ENCODE data around the gene PACSIN1. TPM values are rescaled to one million over a fixed set of nuclear protein-coding genes. Genes with fewer than 3 reads are reported as not detected.

PACSIN1 gene
- total and polyA plus RNA-seq, 8 donors: 0.09 to 0.51 (median 0.25) TPM; not detected in 1

DNA sequence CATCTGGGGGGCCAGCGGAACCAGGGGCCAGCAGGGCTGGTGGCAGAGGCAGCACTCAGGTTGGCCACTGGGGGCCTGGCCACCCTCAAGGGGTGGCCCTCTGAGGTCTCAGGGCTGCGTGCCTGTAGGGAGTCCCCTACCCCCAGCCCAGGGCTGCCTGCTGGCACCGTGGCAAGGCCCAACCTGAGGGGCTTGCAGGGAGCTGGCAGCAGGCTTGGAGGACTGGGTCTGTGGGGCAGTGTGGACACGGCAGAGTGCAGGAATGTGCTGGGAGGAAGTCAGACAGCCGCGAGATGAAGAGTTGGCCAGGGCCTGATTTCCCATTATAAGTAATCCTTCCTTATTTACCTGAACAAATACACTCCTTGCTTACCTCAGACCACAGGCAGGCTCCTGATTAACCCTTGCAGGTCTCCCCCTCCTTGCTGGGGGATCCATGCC lies 90.2 kb downstream of the PACSIN1 start, which contains the start of gene SPDEF:
SPDEF (minus strand) TSS at position 299 of the 441 bp plus-strand sequence. CDS start 11,874 bp downstream, outside the sequence.
- Histone ChIP-seq H3K27me3 (no peaks in the 10 kb centered on the region), H3K4me3 (peak within 1 kb of the TSS in 1 of 2 donors; percentile 13)

DNA sequence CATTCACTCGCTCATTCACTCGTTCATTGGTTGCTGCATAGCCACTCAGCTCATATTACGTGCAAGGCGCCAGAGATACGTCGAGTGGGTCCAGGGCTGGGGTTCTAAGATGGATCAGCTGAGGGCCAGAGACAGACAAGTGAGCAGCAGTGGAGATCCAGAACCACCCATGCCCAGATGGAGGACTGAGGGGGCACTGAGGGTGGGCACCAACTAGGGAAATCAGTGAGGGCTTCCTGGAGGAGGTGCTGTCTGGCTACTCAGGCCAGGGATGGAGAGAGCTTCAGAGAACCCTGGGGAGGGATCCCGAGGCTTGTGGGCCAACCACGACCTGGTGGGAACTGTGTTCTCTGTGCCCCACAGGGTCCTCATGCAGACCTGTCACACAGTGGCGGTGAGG lies 90.6 kb downstream of the PACSIN1 start:
- no peaks in the 10 kb centered on the region for H3K27me3 ChIP-seq
- peaks cover 0 to 6% of the 10 kb centered on the region in 2 donors for H3K9me3 ChIP-seq
- ATAC-seq (no peak), DNase-seq (no peak)
- no peak overlapping the region for H3K4me3 ChIP-seq
- no peaks in the 10 kb centered on the region for H3K36me3 ChIP-seq
- no peak overlapping the region for H3K27ac ChIP-seq
- TF ChIP-seq, protein P1, sequence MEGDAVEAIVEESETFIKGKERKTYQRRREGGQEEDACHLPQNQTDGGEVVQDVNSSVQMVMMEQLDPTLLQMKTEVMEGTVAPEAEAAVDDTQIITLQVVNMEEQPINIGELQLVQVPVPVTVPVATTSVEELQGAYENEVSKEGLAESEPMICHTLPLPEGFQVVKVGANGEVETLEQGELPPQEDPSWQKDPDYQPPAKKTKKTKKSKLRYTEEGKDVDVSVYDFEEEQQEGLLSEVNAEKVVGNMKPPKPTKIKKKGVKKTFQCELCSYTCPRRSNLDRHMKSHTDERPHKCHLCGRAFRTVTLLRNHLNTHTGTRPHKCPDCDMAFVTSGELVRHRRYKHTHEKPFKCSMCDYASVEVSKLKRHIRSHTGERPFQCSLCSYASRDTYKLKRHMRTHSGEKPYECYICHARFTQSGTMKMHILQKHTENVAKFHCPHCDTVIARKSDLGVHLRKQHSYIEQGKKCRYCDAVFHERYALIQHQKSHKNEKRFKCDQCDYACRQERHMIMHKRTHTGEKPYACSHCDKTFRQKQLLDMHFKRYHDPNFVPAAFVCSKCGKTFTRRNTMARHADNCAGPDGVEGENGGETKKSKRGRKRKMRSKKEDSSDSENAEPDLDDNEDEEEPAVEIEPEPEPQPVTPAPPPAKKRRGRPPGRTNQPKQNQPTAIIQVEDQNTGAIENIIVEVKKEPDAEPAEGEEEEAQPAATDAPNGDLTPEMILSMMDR (IDR thresholded peaks at IDR 0.05): no peak
- intact Hi-C loops (cut with DNase I): no loop called here
- H3K4me1 ChIP-seq: no peaks in the 10 kb centered on the region

More for the DNA sequence above, 90.2 kb downstream of the PACSIN1 start, which contains the start of gene SPDEF:
- Histone ChIP-seq H3K36me3 (no peaks in the 10 kb centered on the region), H3K27ac (no peak within 1 kb of the TSS), H3K9me3 (peaks cover 0 to 6% of the 10 kb centered on the region in 2 donors), H3K4me1 (no peaks in the 10 kb centered on the region)
- TF ChIP-seq, protein P1 (IDR thresholded peaks at IDR 0.05): no peak
- ATAC-seq (peak; percentile 80), DNase-seq (peak in 1 of 4 donors; percentile 31)
- intact Hi-C loops (cut with DNase I): no loop called here

DNA sequence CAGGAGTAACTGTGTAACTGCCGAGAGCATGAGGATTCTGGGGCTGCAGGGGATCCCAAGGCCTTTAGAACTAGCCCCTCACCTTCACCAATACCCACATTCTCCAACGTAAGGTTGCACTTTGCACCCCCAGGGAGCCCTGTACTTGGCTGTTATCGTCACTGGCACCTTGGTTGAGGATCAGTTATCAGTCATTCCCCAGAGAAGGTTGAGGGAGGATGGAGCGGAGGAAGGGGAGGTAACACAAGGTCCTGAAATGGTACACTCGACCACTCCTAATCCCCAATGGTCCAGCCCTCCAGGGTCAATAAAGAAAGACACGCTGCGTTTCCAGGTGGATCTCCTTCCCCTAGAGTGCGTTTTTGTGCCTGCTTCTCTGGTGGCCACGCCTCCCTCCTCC lies 91.4 kb downstream of the PACSIN1 start:
- H3K27ac ChIP-seq: no peak overlapping the region
- H3K4me1 ChIP-seq: no peaks in the 10 kb centered on the region
- TF ChIP-seq, protein P1 (IDR thresholded peaks at IDR 0.05): no peak
- DNase-seq (no peak), ATAC-seq (no peak)
- peaks cover 0 to 6% of the 10 kb centered on the region in 2 donors for H3K9me3 ChIP-seq
- H3K27me3 ChIP-seq: no peaks in the 10 kb centered on the region
- H3K4me3 ChIP-seq: no peak overlapping the region
- no peaks in the 10 kb centered on the region for H3K36me3 ChIP-seq
- intact Hi-C loops (cut with DNase I): no loop called here

DNA sequence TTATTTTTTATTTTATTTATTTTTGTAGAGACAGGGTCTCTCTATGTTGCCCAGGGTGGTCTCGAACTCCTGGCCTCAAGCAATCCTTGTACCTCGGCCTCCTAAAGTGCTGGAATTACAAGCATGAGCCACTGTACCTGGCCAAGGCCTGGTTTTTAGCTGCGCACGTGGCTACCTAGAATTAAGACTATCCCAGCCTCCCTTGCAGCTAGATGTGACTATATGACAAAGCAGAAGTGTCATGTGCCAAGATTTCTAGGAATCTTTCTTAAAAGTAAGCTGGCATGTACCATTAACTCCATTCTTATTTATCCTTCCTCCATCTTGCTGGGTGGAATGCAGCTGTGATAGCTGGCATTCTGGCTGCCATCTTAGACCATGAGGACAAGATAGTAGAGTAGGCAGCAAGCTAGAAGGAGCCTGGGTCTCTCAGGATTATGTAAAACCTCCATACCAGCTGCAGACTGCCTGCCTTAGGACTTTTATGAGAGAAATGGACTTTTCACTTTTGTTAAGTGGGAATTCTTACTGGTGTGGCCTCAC lies 92.4 kb downstream of the PACSIN1 start:
- ATAC-seq: no peak
- H3K4me1 ChIP-seq: no peaks in the 10 kb centered on the region
- DNase-seq: no peak
- no peak overlapping the region for H3K27ac ChIP-seq
- H3K4me3 ChIP-seq: no peak overlapping the region
- peaks cover 0 to 6% of the 10 kb centered on the region in 2 donors for H3K9me3 ChIP-seq
- TF ChIP-seq, protein P1 (IDR thresholded peaks at IDR 0.05): no peak
- H3K27me3 ChIP-seq: no peaks in the 10 kb centered on the region
- no peaks in the 10 kb centered on the region for H3K36me3 ChIP-seq
- intact Hi-C loops (cut with DNase I): no loop called here

DNA sequence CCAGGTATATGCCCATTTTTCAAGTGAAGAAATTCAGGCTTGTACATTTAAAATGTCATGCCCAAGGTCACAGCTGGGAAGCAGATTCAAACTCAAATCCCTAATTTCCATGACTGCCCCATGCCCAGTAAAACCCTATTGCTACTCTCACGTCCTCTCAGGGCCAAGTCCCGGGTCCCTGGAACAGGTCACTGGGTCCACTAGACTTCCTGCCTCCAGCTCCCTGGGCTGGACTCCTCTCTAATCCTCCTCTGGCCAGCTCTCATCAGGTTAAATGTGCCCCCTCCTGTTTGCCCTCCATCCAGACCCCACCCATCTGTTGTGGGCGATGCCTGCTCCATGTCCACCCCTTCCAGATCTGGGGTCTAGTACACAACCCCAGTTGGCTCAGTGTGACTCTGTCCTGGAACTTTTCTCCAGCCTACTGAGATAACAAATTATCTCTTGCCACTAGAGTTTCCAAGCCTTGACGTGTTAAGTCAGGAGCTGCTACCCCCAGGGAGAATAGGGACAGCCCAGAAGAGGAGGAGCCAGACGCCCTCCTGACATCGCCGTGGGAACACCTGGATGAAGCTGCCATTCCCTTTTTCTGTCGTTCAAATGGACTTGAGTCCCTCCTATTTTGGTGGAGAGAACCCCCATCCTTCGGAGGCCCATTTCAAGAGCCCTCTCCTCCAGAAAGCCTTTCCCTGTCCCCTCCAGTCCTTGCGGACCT lies 93.9 kb downstream of the PACSIN1 start:
- Histone ChIP-seq H3K27me3 (no peaks in the 10 kb centered on the region), H3K27ac (no peak overlapping the region), H3K36me3 (no peaks in the 10 kb centered on the region), H3K4me3 (no peak overlapping the region), H3K4me1 (no peaks in the 10 kb centered on the region), H3K9me3 (peaks cover 0 to 6% of the 10 kb centered on the region in 2 donors)
- DNase-seq (no peak), ATAC-seq (no peak)
- intact Hi-C loops (cut with DNase I): no loop called here
- TF ChIP-seq, protein P1 (IDR thresholded peaks at IDR 0.05): no peak

Measured in left lung (tissue), 10 donors.